Activated naive CD4-positive, alpha-beta T cell treated with anti-CD3 and anti-CD28 coated beads, Interleukin-2, amount 10 ng/mL, durations not matched to agents 7 days and 5 days (primary cell): ENCODE data around the gene OR4X1.
"Not testable (repeated sequence)": the region's sequence is repeated elsewhere in the genome, so short reads cannot be mapped to it uniquely, and the experiment has no call there.

ENCODE experiments used
- CTCF ChIA-PET: fragments of 350-600 bp; sonication (Branson Sonifier 250); formaldehyde crosslinking; loops from one replicate; lab custom pipeline; 2021; ENCODE audit warnings: antibody characterized with exemption; lab: Charles Lee
- DNase-seq: peaks from one replicate; pipeline ENCODE4 v3.0.0-alpha.2; 2020
- H3K27ac Mint-ChIP-seq: one replicate; pipeline ENCODE4 v1.8.0; 2021; ENCODE audit warnings: mild to moderate bottlenecking, moderate library complexity, mixed read lengths
- H3K27me3 Mint-ChIP-seq: one replicate; pipeline ENCODE4 v1.8.0; 2021; ENCODE audit warnings: mild to moderate bottlenecking, mixed read lengths
- H3K36me3 Mint-ChIP-seq: one replicate; pipeline ENCODE4 v1.8.0; 2021; ENCODE audit warnings: mixed read lengths
- H3K4me1 Mint-ChIP-seq: one replicate; pipeline ENCODE4 v1.8.0; 2021; ENCODE audit warnings: mixed read lengths
- H3K4me3 Mint-ChIP-seq: one replicate; pipeline ENCODE4 v1.8.0; 2021; ENCODE audit warnings: mild to moderate bottlenecking, moderate library complexity, mixed read lengths
- H3K9me3 Mint-ChIP-seq: one replicate; pipeline ENCODE4 v1.8.0; 2021; ENCODE audit warnings: mixed read lengths

Gene OR4X1

DNA sequence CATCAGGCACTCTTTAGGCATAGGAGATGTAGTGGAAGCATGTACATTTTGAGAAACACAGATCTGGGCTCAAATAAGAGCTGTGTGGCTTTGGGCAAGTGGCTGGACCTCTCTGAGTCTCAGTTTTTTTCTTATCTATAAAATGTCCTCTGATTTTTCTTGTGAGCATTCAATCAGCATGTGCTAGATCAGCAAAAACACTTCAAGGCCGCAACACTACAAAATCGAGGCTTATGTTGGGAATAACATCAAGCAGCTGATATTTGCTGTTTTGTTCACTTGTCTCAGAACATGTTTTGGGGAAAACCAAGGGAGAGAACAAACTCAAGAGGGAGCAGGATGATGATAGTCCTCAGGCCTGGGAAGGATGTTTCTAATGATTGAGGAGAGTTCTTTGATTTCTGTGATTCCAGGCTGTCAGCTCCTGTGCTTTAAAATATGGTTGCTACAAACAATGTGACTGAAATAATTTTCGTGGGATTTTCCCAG, at the start of gene OR4X1:
OR4X1 (plus strand) TSS at position 439 of the 489 bp plus-strand sequence; CDS start at position 439, 0 bp downstream.
- H3K36me3 Mint-ChIP-seq, result no peaks in the 10 kb centered on the region
- no peaks in the 10 kb centered on the region for H3K9me3 Mint-ChIP-seq
- H3K4me3 Mint-ChIP-seq, result no peak within 1 kb of the TSS
- no peaks in the 10 kb centered on the region for H3K27me3 Mint-ChIP-seq
- H3K27ac Mint-ChIP-seq, result no peak within 1 kb of the TSS
- H3K4me1 Mint-ChIP-seq, result no peaks in the 10 kb centered on the region
- DNase-seq, result no peak
- CTCF ChIA-PET, result no interaction called here

GRCh38 chr11:48216510-48216909, 47.2 kb upstream of the OR4X1 start, which contains the start of gene OR4B1:
TSS of gene OR4B1 (plus strand) at chr11:48216810. CDS start at chr11:48216810, 0 bp downstream.
- Mint-ChIP-seq H3K27me3 (no peaks in the 10 kb centered on the region), H3K9me3 (no peaks in the 10 kb centered on the region), H3K36me3 (no peaks in the 10 kb centered on the region), H3K4me1 (peaks cover 2% of the 10 kb centered on the region), H3K4me3 (no peak within 1 kb of the TSS), H3K27ac (no peak within 1 kb of the TSS)
- CTCF ChIA-PET, result no interaction called here
- no peak for DNase-seq

DNA sequence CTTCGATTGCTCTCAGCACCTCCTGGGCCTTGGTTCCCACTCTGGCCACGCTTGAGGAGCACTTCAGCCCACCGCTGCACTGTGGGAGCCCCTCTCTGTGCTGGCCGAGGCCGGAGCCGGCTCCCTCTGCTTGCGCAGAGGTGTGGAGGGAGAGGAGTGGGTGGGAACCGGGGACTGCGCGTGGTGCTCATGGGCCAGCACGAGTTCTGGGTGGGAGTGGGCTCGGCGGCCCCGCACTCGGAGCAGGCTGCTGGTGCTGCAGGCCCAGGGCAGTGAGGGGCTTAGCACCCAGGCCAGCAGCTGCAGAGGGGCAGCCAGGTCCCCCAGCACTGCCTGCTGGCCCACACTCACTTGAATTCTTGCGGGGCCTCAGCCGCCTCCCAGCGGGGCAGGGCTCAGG, 34.9 kb upstream of the OR4X1 start:
- DNase-seq, result no peak
- CTCF ChIA-PET, result no interaction called here
- Mint-ChIP-seq H3K9me3 (peaks cover 7% of the 10 kb centered on the region), H3K4me3 (no peak overlapping the region), H3K36me3 (no peaks in the 10 kb centered on the region), H3K27me3 (peaks cover 6% of the 10 kb centered on the region), H3K27ac (no peak overlapping the region), H3K4me1 (no peaks in the 10 kb centered on the region)

GRCh38 chr11:48230057-48230456, 33.6 kb upstream of the OR4X1 start:
- H3K27ac Mint-ChIP-seq, H3K36me3 Mint-ChIP-seq, H3K4me1 Mint-ChIP-seq, DNase-seq, H3K27me3 Mint-ChIP-seq, CTCF ChIA-PET, H3K4me3 Mint-ChIP-seq, H3K9me3 Mint-ChIP-seq: not testable (repeated sequence)

- H3K4me1 Mint-ChIP-seq, result no peaks in the 10 kb centered on the region
- H3K36me3 Mint-ChIP-seq, result no peaks in the 10 kb centered on the region
- no peak overlapping the region for H3K27ac Mint-ChIP-seq
- CTCF ChIA-PET, result no interaction called here
- no peak overlapping the region for H3K4me3 Mint-ChIP-seq
- H3K9me3 Mint-ChIP-seq, result peaks cover 2% of the 10 kb centered on the region
- H3K27me3 Mint-ChIP-seq, result peaks cover 8% of the 10 kb centered on the region
- DNase-seq, result no peak
Measured at GRCh38 chr11:48237727-48238126, 25.9 kb upstream of the OR4X1 start.

- no peaks in the 10 kb centered on the region for H3K36me3 Mint-ChIP-seq
- no peak overlapping the region for H3K27ac Mint-ChIP-seq
- H3K4me3 Mint-ChIP-seq, result no peak overlapping the region
Measured at GRCh38 chr11:48242501-48242900, 21.2 kb upstream of the OR4X1 start.

DNA sequence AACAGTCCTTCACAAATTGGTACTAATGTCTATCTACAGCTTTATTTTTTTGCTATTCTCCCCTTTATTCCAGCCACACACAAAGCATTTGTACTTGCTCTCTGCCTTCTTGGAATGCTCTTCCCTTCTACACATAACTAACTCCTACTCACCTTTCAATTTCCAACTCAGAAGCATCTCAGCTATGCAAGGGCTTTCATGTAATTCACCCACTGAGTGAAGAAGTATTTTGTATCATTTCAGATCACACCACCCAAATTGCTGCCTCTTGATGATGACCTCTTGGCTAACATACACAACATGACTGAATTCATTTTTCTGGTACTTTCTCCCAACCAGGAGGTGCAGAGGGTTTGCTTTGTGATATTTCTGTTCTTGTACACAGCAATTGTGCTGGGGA, 18.9 kb upstream of the OR4X1 start, which contains the start of gene OR4X2:
OR4X2 (plus strand) TSS at position 301 of the 400 bp plus-strand sequence; CDS start at position 301, 0 bp downstream.
- no peak within 1 kb of the TSS for H3K27ac Mint-ChIP-seq
- no peaks in the 10 kb centered on the region for H3K36me3 Mint-ChIP-seq
- peaks cover 9% of the 10 kb centered on the region for H3K27me3 Mint-ChIP-seq
- CTCF ChIA-PET, result interaction anchor here (0.6 kb wide), 1 partner anchor 189 kb away, joined by 3 read pairs; no protein-coding TSS in a partner anchor
- DNase-seq, result no peak
- no peaks in the 10 kb centered on the region for H3K9me3 Mint-ChIP-seq
- H3K4me1 Mint-ChIP-seq, result no peaks in the 10 kb centered on the region
- H3K4me3 Mint-ChIP-seq, result no peak within 1 kb of the TSS

More at GRCh38 chr11:48242501-48242900, 21.2 kb upstream of the OR4X1 start:
- no peaks in the 10 kb centered on the region for H3K4me1 Mint-ChIP-seq
- peaks cover 5% of the 10 kb centered on the region for H3K27me3 Mint-ChIP-seq
- DNase-seq, result no peak
- CTCF ChIA-PET, result no interaction called here
- no peaks in the 10 kb centered on the region for H3K9me3 Mint-ChIP-seq

GRCh38 chr11:48248902-48249301, 14.8 kb upstream of the OR4X1 start:
- no peak for DNase-seq
- Mint-ChIP-seq H3K4me3 (no peak overlapping the region), H3K4me1 (no peaks in the 10 kb centered on the region), H3K27me3 (peaks cover 4% of the 10 kb centered on the region), H3K9me3 (no peaks in the 10 kb centered on the region), H3K27ac (no peak overlapping the region), H3K36me3 (no peaks in the 10 kb centered on the region)
- CTCF ChIA-PET, result no interaction called here

GRCh38 chr11:48261600-48261999, 2.1 kb upstream of the OR4X1 start:
- Mint-ChIP-seq H3K27me3 (no peaks in the 10 kb centered on the region), H3K4me1 (no peaks in the 10 kb centered on the region), H3K4me3 (no peak overlapping the region), H3K36me3 (no peaks in the 10 kb centered on the region), H3K9me3 (no peaks in the 10 kb centered on the region), H3K27ac (no peak overlapping the region)
- CTCF ChIA-PET, result no interaction called here
- no peak for DNase-seq

DNA sequence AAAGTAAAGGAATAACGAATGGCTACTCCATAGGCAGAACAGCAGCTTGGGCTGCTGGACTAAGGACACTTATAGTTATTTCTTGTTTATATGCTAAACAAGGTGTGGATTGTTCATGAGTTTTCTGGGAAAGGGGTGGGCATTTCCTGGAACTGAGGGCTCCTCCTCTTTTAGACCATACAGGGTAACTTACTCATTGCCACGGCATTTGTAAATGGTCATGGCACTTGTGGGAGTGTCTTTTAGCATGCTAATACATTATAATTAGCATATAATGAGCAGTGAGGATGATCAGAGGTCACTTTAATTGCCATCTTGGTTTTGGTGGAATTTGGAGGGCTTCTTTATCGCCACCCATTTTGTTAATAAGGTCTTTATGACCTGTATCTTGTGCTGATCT, 7.0 kb downstream of the OR4X1 start:
- Mint-ChIP-seq H3K9me3 (no peaks in the 10 kb centered on the region), H3K4me3 (no peak overlapping the region), H3K36me3 (no peaks in the 10 kb centered on the region), H3K27me3 (peaks cover 3% of the 10 kb centered on the region), H3K27ac (no peak overlapping the region), H3K4me1 (no peaks in the 10 kb centered on the region)
- CTCF ChIA-PET, result no interaction called here
- DNase-seq, result no peak

DNA sequence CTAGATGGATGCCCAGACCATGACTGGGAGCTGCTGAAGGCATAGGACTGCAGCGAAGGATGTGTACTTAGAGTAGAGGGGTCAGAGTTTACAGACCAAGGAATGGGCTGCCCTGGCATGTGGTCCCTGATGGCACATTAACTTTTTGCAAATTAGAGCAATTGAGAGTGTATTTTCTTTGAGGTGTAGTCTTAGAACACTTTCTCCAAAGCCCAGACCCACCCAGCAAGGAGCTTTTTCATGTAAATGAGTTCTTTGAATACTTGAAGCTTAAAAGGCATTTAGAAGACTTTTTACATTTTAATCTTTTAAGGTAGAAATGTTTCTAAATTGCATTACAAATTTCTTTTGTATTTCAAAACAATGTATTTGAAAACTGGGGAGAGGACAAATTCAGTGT, 8.9 kb downstream of the OR4X1 start:
- CTCF ChIA-PET, result no interaction called here
- DNase-seq, result no peak
- H3K4me3 Mint-ChIP-seq, result no peak overlapping the region
- no peaks in the 10 kb centered on the region for H3K36me3 Mint-ChIP-seq
- no peaks in the 10 kb centered on the region for H3K9me3 Mint-ChIP-seq
- peaks cover 3% of the 10 kb centered on the region for H3K27me3 Mint-ChIP-seq
- no peaks in the 10 kb centered on the region for H3K4me1 Mint-ChIP-seq
- H3K27ac Mint-ChIP-seq, result no peak overlapping the region

GRCh38 chr11:48305923-48306322, 42.3 kb downstream of the OR4X1 start, which contains the start of gene OR4S1:
TSS of gene OR4S1 (plus strand) at chr11:48306223. CDS start at chr11:48306223, 0 bp downstream.
- Mint-ChIP-seq H3K36me3 (no peaks in the 10 kb centered on the region), H3K9me3 (no peaks in the 10 kb centered on the region), H3K4me3 (no peak within 1 kb of the TSS), H3K4me1 (no peaks in the 10 kb centered on the region), H3K27me3 (peaks cover 10% of the 10 kb centered on the region), H3K27ac (no peak within 1 kb of the TSS)
- DNase-seq, result no peak
- CTCF ChIA-PET, result interaction anchor here (2.7 kb wide), 1 partner anchor 134 kb away, joined by 12 read pairs; no protein-coding TSS in a partner anchor

- DNase-seq, result peak; percentile 83
- Mint-ChIP-seq H3K27ac (no peak overlapping the region), H3K36me3 (no peaks in the 10 kb centered on the region), H3K27me3 (peaks cover 10% of the 10 kb centered on the region), H3K4me3 (no peak overlapping the region), H3K4me1 (no peaks in the 10 kb centered on the region), H3K9me3 (no peaks in the 10 kb centered on the region)
- CTCF ChIA-PET, result interaction anchor here (0.6 to 2.7 kb wide), 8 partner anchors 9 to 1688 kb away, joined by 3 to 14 read pairs (median 4); no protein-coding TSS in a partner anchor
Measured at GRCh38 chr11:48307760-48308386, 44.2 kb downstream of the OR4X1 start.

DNA sequence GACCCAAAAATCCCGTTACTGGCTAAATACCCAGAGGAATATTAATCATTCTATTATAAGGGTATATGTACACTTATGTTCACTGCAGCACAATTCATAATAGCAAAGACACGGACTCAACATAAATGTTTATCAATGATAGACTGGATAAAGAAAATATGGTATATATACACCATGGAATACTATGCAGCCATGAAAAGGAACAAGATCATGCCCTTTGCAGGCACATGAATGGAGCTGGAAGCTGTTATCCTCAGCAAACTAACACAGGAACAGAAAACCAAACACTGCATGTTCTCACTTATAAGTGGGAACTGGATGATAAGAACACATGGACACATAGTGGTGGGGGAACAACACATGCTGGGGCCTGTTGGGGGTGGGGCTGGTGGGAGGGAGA, 49.9 kb downstream of the OR4X1 start:
- DNase-seq, H3K36me3 Mint-ChIP-seq, H3K27me3 Mint-ChIP-seq, H3K4me3 Mint-ChIP-seq, CTCF ChIA-PET, H3K4me1 Mint-ChIP-seq, H3K9me3 Mint-ChIP-seq, H3K27ac Mint-ChIP-seq: not testable (repeated sequence)
